ENCODE measurements around the gene TMEM163. TPM values are rescaled to one million over a fixed set of nuclear protein-coding genes. Genes with fewer than 3 reads are reported as not detected.

Gene TMEM163
- total RNA-seq, 1 experiment from 2014 or later: 0.94 TPM

GRCh38 chr2:134599236-134599635 lies 119.6 kb downstream of the TMEM163 start (continued):
- TF ChIP-seq CTCF (IDR thresholded peaks at IDR 0.05): no peak

- peaks cover 26% of the 10 kb centered on the region for H3K36me3 Mint-ChIP-seq
- TF ChIP-seq PRDM15 (CRISPR knock-in tag; IDR thresholded peaks at IDR 0.05) (no peak), ZNF138 (CRISPR knock-in tag; conservative IDR thresholded peaks at IDR 0.05) (no peak), ZNF317 (CRISPR knock-in tag; IDR thresholded peaks at IDR 0.05; ENCODE audit: borderline replicate concordance, low read depth) (no peak), NFATC4 (CRISPR knock-in tag; IDR thresholded peaks at IDR 0.05) (no peak), ARID4B (CRISPR knock-in tag; IDR thresholded peaks at IDR 0.05; ENCODE audit: borderline replicate concordance) (no peak), E2F4 (CRISPR knock-in tag; IDR thresholded peaks at IDR 0.05; ENCODE audit: borderline replicate concordance, low read depth) (no peak), SOX15 (CRISPR knock-in tag; IDR thresholded peaks at IDR 0.05) (no peak), SMAD3 (CRISPR knock-in tag; IDR thresholded peaks at IDR 0.05; ENCODE audit: borderline replicate concordance) (no peak), PRRX2 (CRISPR knock-in tag; IDR thresholded peaks at IDR 0.05) (no peak), ZNF512 (CRISPR knock-in tag; IDR thresholded peaks at IDR 0.05; ENCODE audit: borderline replicate concordance) (no peak), ZNF423 (CRISPR knock-in tag; IDR thresholded peaks at IDR 0.05) (no peak), ERG (CRISPR knock-in tag; IDR thresholded peaks at IDR 0.05) (no peak), ZBTB21 (CRISPR knock-in tag; IDR thresholded peaks at IDR 0.05; ENCODE audit: borderline replicate concordance) (no peak), KAT7 (CRISPR knock-in tag; IDR thresholded peaks at IDR 0.05; ENCODE audit: borderline replicate concordance) (no peak), RELA (CRISPR knock-in tag; IDR thresholded peaks at IDR 0.05; ENCODE audit: borderline replicate concordance) (no peak), JUN (CRISPR knock-in tag; IDR thresholded peaks at IDR 0.05) (no peak), AR (CRISPR knock-in tag; IDR thresholded peaks at IDR 0.05) (no peak), NR2C2 (CRISPR knock-in tag; IDR thresholded peaks at IDR 0.05) (no peak)
- H3K27ac Mint-ChIP-seq: no peak overlapping the region
- H3K4me1 Mint-ChIP-seq: peaks cover 25% of the 10 kb centered on the region
- ChIA-PET CTCF (no interaction called here), POLR2A (no interaction called here)
- DNase-seq (ENCODE audit: low spot score) (no peak), ATAC-seq (no peak)
- 0 out of 2 replicates have a peak, but pooled peaks cover 3% of the 10 kb centered on the region for H3K27me3 Mint-ChIP-seq (ENCODE audit: low read depth)
- no peak overlapping the region for H3K4me3 Mint-ChIP-seq
- peaks cover 26% of the 10 kb centered on the region for H3K9me3 Mint-ChIP-seq
Measured at GRCh38 chr2:134594399-134594798, 124.4 kb downstream of the TMEM163 start.

All from WTC11 (cell line).